Stimulated activated CD8-positive, alpha-beta memory T cell treated with anti-CD3 and anti-CD28 coated beads, Interleukin-4, amount 100 ng/mL, for 1 hour (primary cell): Measurements from ENCODE around the gene NCAM2.

Experiments
- DNase-seq, 2 donors: peaks; one replicate each; pipeline ENCODE4 v3.0.0-alpha.2; 2020; ENCODE audit warnings: low read depth in 2 of 2, low spot score in 1 of 2

Gene NCAM2

GRCh38 chr21:20997636-20998455 lies at the start of gene NCAM2:
Gene NCAM2, plus strand, starts transcription at chr21:20998409.
- DNase-seq, result peak in 1 of 2 donors; percentile 17

- no peak for DNase-seq
Measured at GRCh38 chr21:20949884-20950283, 48.3 kb upstream of the NCAM2 start.

GRCh38 chr21:20965816-20966215 lies 32.4 kb upstream of the NCAM2 start:
- no peak for DNase-seq

- no peak for DNase-seq
Measured at GRCh38 chr21:20968391-20968790, 29.8 kb upstream of the NCAM2 start.

- DNase-seq, result no peak
Measured at GRCh38 chr21:20970691-20971090, 27.5 kb upstream of the NCAM2 start.

GRCh38 chr21:20971296-20971921 lies 26.8 kb upstream of the NCAM2 start:
- no peak for DNase-seq

GRCh38 chr21:20994790-20995189 lies 3.4 kb upstream of the NCAM2 start:
- DNase-seq, result no peak

GRCh38 chr21:20996421-20997310 lies 1.5 kb upstream of the NCAM2 start:
- DNase-seq, result no peak

- no peak for DNase-seq
Measured at GRCh38 chr21:20997311-20997635, 936 bp upstream of the NCAM2 start.

GRCh38 chr21:20998456-20998789 lies 214 bp downstream of the NCAM2 start:
- no peak for DNase-seq

- DNase-seq, result no peak
Measured at GRCh38 chr21:20998886-20999285, 677 bp downstream of the NCAM2 start.

- no peak for DNase-seq
Measured at GRCh38 chr21:20999659-21000058, 1.4 kb downstream of the NCAM2 start.

GRCh38 chr21:21000591-21001175 lies 2.5 kb downstream of the NCAM2 start:
- DNase-seq, result no peak

- no peak for DNase-seq
Measured at GRCh38 chr21:21001591-21002100, 3.4 kb downstream of the NCAM2 start.

GRCh38 chr21:21002153-21002552 lies 3.9 kb downstream of the NCAM2 start:
- DNase-seq, result no peak

GRCh38 chr21:21003701-21004100 lies 5.5 kb downstream of the NCAM2 start:
- no peak for DNase-seq

GRCh38 chr21:21007606-21008005 lies 9.4 kb downstream of the NCAM2 start:
- no peak for DNase-seq

GRCh38 chr21:21010228-21010627 lies 12.0 kb downstream of the NCAM2 start:
- DNase-seq, result no peak

GRCh38 chr21:21010698-21011097 lies 12.5 kb downstream of the NCAM2 start:
- no peak for DNase-seq

- no peak for DNase-seq
Measured at GRCh38 chr21:21018821-21019220, 20.6 kb downstream of the NCAM2 start.

GRCh38 chr21:21019681-21020080 lies 21.5 kb downstream of the NCAM2 start:
- no peak for DNase-seq
